ENCODE results near the gene SPRY2.

DNA sequence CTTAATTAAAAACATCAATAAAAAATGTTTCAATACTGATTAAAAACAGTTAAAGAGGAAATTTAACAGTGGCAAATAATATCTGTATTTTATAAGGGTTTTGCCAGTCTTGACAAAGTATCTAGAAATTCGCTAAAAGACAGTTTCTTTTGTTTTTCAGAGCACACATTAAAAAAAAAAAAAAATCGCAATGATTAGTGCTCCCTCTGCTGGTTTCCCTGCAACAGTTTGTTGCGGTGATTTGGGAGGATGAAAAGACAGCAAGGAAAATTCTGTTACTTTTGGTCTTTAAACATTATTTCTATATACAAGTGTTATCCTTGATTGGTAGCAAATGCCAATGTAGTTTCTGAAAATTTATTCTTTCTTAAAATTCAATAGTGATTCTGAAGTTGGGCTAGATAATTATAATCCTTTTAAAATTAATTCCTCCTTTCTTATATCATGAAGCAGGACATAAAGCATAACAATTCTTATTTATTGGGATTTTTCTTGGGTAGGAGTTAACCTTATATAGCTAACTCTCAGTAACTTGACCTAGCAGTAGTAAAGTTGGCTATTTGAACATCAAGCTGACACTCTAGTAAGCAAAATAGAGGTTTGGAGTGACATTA is 23.1 kb upstream of the SPRY2 start:
- TF ChIP-seq, protein P1, sequence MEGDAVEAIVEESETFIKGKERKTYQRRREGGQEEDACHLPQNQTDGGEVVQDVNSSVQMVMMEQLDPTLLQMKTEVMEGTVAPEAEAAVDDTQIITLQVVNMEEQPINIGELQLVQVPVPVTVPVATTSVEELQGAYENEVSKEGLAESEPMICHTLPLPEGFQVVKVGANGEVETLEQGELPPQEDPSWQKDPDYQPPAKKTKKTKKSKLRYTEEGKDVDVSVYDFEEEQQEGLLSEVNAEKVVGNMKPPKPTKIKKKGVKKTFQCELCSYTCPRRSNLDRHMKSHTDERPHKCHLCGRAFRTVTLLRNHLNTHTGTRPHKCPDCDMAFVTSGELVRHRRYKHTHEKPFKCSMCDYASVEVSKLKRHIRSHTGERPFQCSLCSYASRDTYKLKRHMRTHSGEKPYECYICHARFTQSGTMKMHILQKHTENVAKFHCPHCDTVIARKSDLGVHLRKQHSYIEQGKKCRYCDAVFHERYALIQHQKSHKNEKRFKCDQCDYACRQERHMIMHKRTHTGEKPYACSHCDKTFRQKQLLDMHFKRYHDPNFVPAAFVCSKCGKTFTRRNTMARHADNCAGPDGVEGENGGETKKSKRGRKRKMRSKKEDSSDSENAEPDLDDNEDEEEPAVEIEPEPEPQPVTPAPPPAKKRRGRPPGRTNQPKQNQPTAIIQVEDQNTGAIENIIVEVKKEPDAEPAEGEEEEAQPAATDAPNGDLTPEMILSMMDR (IDR thresholded peaks at IDR 0.05; ENCODE audit: poor library complexity): peak; percentile 91
- TF ChIP-seq EZH2 (IDR thresholded peaks at IDR 0.05; ENCODE audit: borderline replicate concordance): no peak
